Stimulated activated CD4-positive, alpha-beta T cell treated with anti-CD3 and anti-CD28 coated beads, Interleukin-1b, Interleukin-23, amount 100 ng/mL, for 48 hours (primary cell): ENCODE measurements around the gene SCART1.
"Not testable (repeated sequence)": the region's sequence is repeated elsewhere in the genome, so short reads cannot be mapped to it uniquely, and the experiment has no call there.

ENCODE experiments used
- DNase-seq: peaks from one replicate; pipeline ENCODE4 v3.0.0-alpha.2; 2020

SCART1 gene

DNA sequence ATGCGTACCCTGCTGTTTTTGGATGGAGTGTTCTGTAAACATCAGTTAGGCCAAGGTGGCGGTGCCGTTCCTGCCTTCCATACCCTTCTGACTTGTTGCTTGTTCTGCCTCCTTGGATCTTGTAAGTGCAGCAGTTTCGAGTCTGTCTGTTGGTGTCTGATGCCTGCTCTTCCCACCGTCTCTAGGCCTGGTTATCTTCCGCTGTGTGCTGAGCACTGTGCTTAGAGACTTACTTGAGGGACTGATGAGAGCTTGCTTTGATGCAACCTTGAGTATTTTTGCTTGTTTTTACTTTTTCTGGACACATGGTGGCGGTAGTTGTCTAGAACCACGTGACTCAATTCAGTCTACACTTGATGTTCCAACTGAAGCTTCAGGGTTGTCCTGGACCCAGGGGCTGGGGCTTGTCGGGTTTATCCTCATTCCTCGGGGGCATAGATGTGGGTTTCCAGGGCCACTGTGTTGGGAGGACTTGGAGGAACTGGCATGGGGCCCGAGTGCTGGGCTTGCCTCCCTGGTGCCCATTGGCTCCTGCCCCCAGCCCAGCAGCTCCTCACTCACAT is 15.0 kb upstream of the SCART1 start:
- DNase-seq, result no peak

GRCh38 chr10:133439517-133440461 is 14.0 kb upstream of the SCART1 start:
- DNase-seq, result no peak

DNA sequence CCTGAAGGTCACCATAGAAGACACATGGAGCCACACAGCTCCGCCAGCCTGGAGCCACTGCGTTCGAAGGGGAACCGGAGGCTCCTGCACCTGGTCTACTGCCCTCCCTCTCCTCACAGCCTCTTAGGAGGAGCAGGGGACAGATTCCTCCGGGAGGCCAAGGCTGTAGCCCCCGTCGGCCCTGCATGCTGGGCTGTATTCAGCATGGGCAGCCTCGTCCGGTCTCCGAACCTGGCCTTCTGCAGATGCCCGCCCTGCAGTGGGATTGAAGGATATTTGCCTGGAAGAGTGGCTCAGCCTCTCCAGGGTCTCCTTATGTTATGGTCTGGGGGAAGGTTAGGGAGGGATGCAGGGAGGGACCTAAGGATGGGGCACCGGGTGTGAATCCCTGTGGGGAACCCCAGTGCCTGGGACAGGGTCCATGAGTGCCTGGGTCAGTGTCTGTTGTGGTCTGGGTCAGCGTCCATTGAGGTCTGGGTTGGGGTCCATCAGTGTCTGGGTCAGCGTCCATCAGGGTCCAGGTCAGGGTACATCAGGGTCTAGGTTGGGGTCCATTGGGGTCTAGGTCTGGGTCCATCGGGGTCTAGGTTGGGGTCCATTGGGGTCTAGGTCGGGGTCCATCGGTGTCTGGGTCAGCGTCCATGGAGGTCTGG is 13.0 kb upstream of the SCART1 start:
- no peak for DNase-seq

GRCh38 chr10:133441356-133441755 is 12.4 kb upstream of the SCART1 start:
- DNase-seq, result not testable (repeated sequence)

- no peak for DNase-seq
Measured at GRCh38 chr10:133441780-133442179, 12.0 kb upstream of the SCART1 start.

DNA sequence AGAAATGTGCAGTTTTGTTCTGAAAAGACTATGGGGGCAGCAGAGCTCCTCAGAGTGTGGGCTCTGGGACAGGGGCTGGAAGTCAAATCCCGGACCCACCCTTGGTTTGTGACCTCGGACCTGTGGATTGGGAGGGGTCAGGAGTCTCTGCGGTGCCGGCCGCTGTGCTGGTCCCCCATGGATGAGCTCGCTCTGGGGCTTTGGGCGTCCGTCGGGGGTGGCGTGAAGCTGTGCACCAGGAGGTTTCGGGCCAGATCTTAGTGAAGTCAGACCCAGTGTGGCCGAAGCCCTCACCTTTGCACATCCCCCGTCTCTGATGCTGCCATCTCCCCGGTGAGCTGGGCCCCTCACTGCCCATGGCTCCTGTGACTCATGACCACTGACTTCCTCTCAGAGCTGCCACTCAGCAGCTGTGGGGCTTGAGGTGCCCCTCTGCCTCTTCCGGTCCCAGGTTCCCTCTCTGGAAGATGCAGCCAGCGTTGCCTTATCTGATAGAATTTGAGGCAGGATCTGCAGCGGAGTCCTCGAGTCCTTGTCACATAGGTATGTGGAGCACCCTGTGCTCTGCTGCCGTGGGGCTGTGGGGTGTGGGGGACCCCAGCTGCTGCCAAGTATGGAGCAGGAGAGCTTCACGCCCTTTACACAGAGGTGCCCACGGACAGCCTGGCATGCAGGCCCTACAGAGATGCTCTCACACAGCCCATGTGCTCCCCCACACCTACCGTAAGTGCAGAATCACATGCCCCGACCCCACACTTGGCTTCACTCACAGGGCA is 11.4 kb upstream of the SCART1 start:
- DNase-seq, result peak; percentile 30

DNA sequence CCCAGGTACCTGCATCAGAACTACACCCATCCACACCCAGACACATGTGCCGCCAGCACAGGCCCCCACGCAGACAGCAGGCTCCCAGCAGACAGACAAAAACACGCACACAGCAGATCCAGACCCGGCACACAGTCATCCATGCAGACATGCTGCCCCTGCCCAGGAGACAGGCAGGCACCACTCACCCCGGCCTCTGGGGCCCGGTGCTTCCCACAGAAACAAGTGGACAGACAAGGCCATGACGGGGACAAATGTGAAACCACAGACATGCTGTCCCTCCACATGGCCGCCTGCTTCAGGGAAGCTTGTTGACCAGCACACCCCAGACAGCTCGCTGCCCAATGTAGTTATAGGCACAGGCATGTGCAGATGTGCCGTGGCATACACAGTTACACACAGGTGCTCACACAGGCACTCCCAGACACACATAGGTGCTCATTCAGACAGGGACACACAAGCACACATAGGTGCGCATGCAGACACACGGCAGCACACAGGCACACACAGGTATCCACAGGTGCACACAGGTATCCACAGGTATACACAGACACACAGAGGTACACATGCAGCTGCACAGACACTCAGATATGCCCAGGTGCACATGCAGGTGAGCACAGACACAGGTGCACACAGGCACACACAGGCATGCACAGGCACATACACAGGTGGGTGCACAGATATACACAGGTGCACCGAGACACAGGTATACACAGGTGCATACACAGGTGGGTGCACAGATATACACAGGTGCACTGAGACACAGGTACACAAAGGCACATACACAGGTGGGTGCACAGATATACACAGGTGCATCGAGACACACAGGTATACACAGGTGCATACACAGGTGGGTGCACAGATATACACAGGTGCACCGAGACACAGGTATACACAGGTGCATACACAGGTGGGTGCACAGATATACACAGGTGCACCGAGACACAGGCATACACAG is 10.5 kb upstream of the SCART1 start:
- no peak for DNase-seq

GRCh38 chr10:133444342-133445267 is 9.1 kb upstream of the SCART1 start:
- no peak for DNase-seq

- DNase-seq, result no peak
Measured at GRCh38 chr10:133445268-133445732, 8.4 kb upstream of the SCART1 start.

GRCh38 chr10:133445751-133446708 is 7.7 kb upstream of the SCART1 start:
- no peak for DNase-seq

DNA sequence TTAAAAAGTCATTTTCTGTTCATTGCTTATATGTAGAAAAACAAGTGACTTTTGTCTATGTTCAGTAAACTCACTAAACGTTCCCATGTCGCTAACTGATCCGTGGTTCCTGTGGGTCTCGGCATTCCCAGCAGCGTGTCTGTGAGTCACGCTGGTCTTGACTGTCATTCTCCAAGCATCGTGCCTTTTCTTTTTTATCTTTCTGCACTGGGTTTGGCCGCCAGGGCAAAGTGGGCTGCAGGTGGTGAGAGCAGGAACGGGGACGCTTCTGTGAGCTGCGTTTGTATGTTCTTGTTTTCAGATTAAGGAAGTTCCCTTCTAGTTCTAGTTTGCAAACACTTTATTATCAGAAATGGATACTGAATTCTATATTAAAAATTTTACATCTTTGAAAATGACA is 6.8 kb upstream of the SCART1 start:
- DNase-seq, result no peak

- DNase-seq, result no peak
Measured at GRCh38 chr10:133448120-133448519, 5.6 kb upstream of the SCART1 start.

GRCh38 chr10:133451346-133451745 is 2.4 kb upstream of the SCART1 start:
- no peak for DNase-seq

DNA sequence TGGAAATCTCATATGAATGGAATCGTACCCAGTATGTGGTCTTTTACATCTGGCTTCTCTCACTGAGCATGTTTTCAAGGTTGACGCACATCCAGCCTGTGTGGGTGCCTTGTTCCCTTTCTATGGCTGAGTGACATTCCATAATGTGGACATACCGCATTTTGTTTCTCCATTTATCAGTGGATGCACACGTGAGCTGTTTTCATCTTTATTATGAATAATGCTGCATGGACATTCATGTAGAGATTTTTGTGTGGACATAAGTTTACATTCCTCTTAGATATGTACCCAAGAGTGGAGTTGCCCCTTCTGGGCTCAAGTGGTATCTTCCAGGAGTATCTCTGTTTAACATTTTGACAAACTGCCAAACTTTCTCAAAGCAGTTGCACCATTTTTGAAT is 1.3 kb upstream of the SCART1 start:
- no peak for DNase-seq

GRCh38 chr10:133454204-133454893 is 604 bp downstream of the SCART1 start:
- no peak for DNase-seq

- DNase-seq, result no peak
Measured at GRCh38 chr10:133455196-133455595, 1.5 kb downstream of the SCART1 start.

GRCh38 chr10:133455611-133456031 is 1.9 kb downstream of the SCART1 start:
- DNase-seq, result no peak

- DNase-seq, result no peak
Measured at GRCh38 chr10:133456041-133456951, 2.6 kb downstream of the SCART1 start.
